ENCODE measurements around the gene NRSN2. TPM values are rescaled to one million over a fixed set of nuclear protein-coding genes. Genes with fewer than 3 reads are reported as not detected.

NRSN2 gene
- total RNA-seq, 1 experiment from 2014 or later = 1.9 TPM

DNA sequence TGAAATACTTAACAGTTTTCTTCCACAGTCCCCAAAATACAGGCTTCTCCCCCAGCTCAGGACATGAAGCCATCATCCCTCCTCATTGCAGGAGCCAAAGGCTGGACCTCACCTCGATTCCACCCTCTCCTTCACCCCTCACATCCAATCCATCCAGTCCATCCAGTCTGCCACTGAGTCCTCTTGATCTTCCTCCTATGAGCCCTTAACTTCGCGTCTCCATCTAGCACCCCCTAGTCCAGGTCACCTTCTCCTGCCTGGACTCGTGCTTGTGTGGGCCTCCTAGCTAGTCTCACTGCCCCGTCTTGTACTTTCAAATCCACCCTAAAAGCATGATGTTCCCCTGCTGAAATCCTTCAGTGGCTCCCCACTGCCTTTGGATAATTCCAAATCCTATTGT lies 37.0 kb downstream of the NRSN2 start:
- CTCF ChIA-PET = no interaction called here
- H3K27ac ChIP-seq (ENCODE audit: low read depth, low read length) = no peak overlapping the region
- H4K20me1 ChIP-seq (ENCODE audit: insufficient read depth) = no peaks in the 10 kb centered on the region

More for the DNA sequence above, 37.0 kb downstream of the NRSN2 start:
- DNase-seq (ENCODE audit: low read depth, low spot score) = no peak
- intact Hi-C loops (cut with micrococcal nuclease) = no loop called here
- no peaks in the 10 kb centered on the region for H3K9me3 ChIP-seq (ENCODE audit: control insufficient read depth in 1 of 2, insufficient read depth in 1 of 2, low read depth in 1 of 2, low read length in 2 of 2)
- POLR2A ChIA-PET = interaction anchor here (2.1 to 29.0 kb wide), 3 partner anchors 15 to 48 kb away, joined by 9 to 779 read pairs (median 639); partner anchors contain the start of gene RBCK1
- RAD21 ChIA-PET (ENCODE audit: low non-redundant PET in 1 of 2, low total read pairs in 2 of 2, uncharacterized antibody in 2 of 2, unreplicated experiment in 2 of 2) = no interaction called here
- no TSS peak for BruUV-seq (replicated peaks)
- H3K4me2 ChIP-seq (ENCODE audit: low read length) = no peak overlapping the region
- no peak for ATAC-seq
- H3K9me2 ChIP-seq (ENCODE audit: insufficient read depth) = no peaks in the 10 kb centered on the region
- H3K9ac ChIP-seq (ENCODE audit: low read length) = no peak overlapping the region
- peaks cover 20 to 22% of the 10 kb centered on the region in 2 experiments for H3K4me1 ChIP-seq (ENCODE audit: control insufficient read depth in 1 of 2, insufficient read depth in 2 of 2, low read length in 2 of 2)
- H3K27me3 ChIP-seq (ENCODE audit: insufficient read depth, low read length) = no peaks in the 10 kb centered on the region
- peaks cover 4 to 13% of the 10 kb centered on the region in 2 experiments; a peak in 3 of 4 replicates for H3K36me3 ChIP-seq (ENCODE audit: control insufficient read depth in 1 of 2, insufficient read depth in 2 of 2, low read length in 2 of 2)
- H3K79me2 ChIP-seq (ENCODE audit: insufficient read depth, low read length) = peaks cover 46% of the 10 kb centered on the region
- no peak overlapping the region for H2AFZ ChIP-seq (ENCODE audit: low read depth, low read length, poor library complexity, severe bottlenecking)
- TF ChIP-seq, protein P1, sequence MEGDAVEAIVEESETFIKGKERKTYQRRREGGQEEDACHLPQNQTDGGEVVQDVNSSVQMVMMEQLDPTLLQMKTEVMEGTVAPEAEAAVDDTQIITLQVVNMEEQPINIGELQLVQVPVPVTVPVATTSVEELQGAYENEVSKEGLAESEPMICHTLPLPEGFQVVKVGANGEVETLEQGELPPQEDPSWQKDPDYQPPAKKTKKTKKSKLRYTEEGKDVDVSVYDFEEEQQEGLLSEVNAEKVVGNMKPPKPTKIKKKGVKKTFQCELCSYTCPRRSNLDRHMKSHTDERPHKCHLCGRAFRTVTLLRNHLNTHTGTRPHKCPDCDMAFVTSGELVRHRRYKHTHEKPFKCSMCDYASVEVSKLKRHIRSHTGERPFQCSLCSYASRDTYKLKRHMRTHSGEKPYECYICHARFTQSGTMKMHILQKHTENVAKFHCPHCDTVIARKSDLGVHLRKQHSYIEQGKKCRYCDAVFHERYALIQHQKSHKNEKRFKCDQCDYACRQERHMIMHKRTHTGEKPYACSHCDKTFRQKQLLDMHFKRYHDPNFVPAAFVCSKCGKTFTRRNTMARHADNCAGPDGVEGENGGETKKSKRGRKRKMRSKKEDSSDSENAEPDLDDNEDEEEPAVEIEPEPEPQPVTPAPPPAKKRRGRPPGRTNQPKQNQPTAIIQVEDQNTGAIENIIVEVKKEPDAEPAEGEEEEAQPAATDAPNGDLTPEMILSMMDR (IDR thresholded peaks at IDR 0.05 in 2 of 3, conservative IDR thresholded peaks at IDR 0.05 in 1 of 3; ENCODE audit: borderline replicate concordance in 1 of 3, insufficient read depth in 1 of 3, low read depth in 2 of 3, low read length in 2 of 3) = no peak
- TF ChIP-seq EZH2 (IDR thresholded peaks at IDR 0.05) (no peak), YY1 (IDR thresholded peaks at IDR 0.05; ENCODE audit: extremely low read depth, insufficient replicate concordance, low read depth, low read length) (no peak), SRF (IDR thresholded peaks at IDR 0.05; ENCODE audit: low read depth) (no peak), POLR2A (IDR thresholded peaks at IDR 0.05; ENCODE audit: borderline replicate concordance, extremely low read depth, insufficient read depth, insufficient read length) (no peak), ZFX (IDR thresholded peaks at IDR 0.05) (no peak), POLR2AphosphoS5 (IDR thresholded peaks at IDR 0.05; ENCODE audit: low read depth, low read length) (no peak)
- TF ChIP-seq, protein P2, sequence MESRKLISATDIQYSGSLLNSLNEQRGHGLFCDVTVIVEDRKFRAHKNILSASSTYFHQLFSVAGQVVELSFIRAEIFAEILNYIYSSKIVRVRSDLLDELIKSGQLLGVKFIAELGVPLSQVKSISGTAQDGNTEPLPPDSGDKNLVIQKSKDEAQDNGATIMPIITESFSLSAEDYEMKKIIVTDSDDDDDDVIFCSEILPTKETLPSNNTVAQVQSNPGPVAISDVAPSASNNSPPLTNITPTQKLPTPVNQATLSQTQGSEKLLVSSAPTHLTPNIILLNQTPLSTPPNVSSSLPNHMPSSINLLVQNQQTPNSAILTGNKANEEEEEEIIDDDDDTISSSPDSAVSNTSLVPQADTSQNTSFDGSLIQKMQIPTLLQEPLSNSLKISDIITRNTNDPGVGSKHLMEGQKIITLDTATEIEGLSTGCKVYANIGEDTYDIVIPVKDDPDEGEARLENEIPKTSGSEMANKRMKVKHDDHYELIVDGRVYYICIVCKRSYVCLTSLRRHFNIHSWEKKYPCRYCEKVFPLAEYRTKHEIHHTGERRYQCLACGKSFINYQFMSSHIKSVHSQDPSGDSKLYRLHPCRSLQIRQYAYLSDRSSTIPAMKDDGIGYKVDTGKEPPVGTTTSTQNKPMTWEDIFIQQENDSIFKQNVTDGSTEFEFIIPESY (IDR thresholded peaks at IDR 0.05; ENCODE audit: extremely low read depth, insufficient replicate concordance, low read length) = no peak
- H3K4me3 ChIP-seq (replicated peaks in 1 of 2; ENCODE audit: low read depth in 1 of 2, low read length in 2 of 2) = no peak overlapping the region
